Stomach (tissue), 4 donors: ENCODE results near the gene MREG.

ENCODE experiments used
- CTCF ChIP-seq, 7 experiments: fragments of 450-650 bp in 4 of 7; fragments of 200-600 bp in 3 of 7; sonication (generic) in 3 of 7; IDR thresholded peaks; one replicate each; pipeline ENCODE4 v1.5.1; 2016 to 2019; ENCODE audit warnings: antibody characterized with exemption in 7 of 7, control low read depth in 2 of 7, mild to moderate bottlenecking in 1 of 7
- EP300 ChIP-seq: sonication (generic); formaldehyde crosslinking; IDR thresholded peaks from one replicate; pipeline ENCODE4 v1.6.1; 2017; ENCODE audit warnings: antibody characterized with exemption
- POLR2A ChIP-seq, 4 donors: fragments of 450-650 bp; IDR thresholded peaks; one replicate each; pipeline ENCODE4 v1.6.1; 2016; ENCODE audit warnings: antibody characterized with exemption in 4 of 4, control low read depth in 2 of 4, mild to moderate bottlenecking in 1 of 4, moderate library complexity in 1 of 4
- POLR2AphosphoS5 ChIP-seq, 3 donors: sonication (generic); formaldehyde crosslinking; IDR thresholded peaks; one replicate each; pipeline ENCODE4 v1.6.1; 2016; ENCODE audit warnings: antibody characterized with exemption in 3 of 3

DNA sequence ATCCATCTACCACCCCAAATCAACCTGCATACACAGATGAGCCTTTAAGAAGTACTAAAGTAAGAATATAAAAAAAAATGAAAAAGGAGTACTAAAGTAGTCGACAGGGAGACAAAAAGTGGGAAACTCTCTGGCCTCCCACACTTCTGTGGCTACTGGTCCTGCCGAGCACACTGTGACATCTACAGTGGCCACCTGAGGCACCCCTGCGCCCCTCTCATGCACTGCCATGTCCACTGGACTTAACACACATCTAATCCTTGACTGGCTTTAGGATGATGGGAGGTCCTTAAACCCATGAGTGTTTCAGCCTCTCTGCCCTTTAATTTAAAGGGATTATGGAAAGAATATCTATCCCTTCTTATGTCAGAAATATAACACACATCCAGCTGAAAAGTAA is 71.2 kb downstream of the MREG start:
- no peak for TF ChIP-seq CTCF (IDR thresholded peaks at IDR 0.05)
- TF ChIP-seq POLR2A (IDR thresholded peaks at IDR 0.05) = no peak
- TF ChIP-seq POLR2AphosphoS5 (IDR thresholded peaks at IDR 0.05) = no peak
- TF ChIP-seq EP300 = no peak
